ENCODE data around the gene CD276.

DNA sequence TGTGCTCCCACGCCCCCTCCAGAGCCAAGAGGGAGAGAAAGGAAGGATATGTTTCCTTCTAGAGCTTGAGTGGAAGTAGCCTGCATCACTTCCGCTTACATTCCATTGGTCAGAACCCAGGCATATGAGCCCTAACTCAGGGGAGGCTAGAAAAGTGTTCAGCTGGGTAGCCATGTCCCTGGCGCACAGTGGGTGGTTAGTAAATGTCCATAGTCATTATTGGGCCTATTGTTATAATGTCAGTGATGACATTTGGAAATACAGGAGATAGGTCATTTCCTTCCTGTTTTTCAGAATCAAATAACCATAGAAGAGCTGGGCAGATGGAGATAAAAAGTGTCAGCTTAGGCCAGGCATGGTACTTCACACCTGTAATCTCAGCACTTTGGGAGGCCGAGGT, 27.3 kb downstream of the CD276 start:
- TF ChIP-seq, protein P1, sequence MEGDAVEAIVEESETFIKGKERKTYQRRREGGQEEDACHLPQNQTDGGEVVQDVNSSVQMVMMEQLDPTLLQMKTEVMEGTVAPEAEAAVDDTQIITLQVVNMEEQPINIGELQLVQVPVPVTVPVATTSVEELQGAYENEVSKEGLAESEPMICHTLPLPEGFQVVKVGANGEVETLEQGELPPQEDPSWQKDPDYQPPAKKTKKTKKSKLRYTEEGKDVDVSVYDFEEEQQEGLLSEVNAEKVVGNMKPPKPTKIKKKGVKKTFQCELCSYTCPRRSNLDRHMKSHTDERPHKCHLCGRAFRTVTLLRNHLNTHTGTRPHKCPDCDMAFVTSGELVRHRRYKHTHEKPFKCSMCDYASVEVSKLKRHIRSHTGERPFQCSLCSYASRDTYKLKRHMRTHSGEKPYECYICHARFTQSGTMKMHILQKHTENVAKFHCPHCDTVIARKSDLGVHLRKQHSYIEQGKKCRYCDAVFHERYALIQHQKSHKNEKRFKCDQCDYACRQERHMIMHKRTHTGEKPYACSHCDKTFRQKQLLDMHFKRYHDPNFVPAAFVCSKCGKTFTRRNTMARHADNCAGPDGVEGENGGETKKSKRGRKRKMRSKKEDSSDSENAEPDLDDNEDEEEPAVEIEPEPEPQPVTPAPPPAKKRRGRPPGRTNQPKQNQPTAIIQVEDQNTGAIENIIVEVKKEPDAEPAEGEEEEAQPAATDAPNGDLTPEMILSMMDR (IDR thresholded peaks at IDR 0.05) = no peak
- TF ChIP-seq POLR2AphosphoS5 (IDR thresholded peaks at IDR 0.05; ENCODE audit: insufficient read depth in 1 of 2, low read depth in 1 of 2) (no peak), POLR2A (IDR thresholded peaks at IDR 0.05) (no peak)
